Stomach smooth muscle (tissue), 2 donors: ENCODE results near the gene KSR2.

Source experiments
- H3K27ac ChIP-seq: one replicate; pipeline ENCODE4 v1.7.0; 2013; ENCODE audit warnings: mild to moderate bottlenecking, low read length, inconsistent platforms
- H3K27me3 ChIP-seq, 2 donors: one replicate each; pipeline ENCODE4 v1.7.0; 2013; ENCODE audit warnings: low read length in 2 of 2; ENCODE audit not compliant: insufficient read depth in 2 of 2, control insufficient read depth in 1 of 2
- H3K36me3 ChIP-seq, 2 donors: one replicate each; pipeline ENCODE4 v1.7.0; 2013; ENCODE audit warnings: low read length in 2 of 2; ENCODE audit not compliant: control insufficient read depth in 2 of 2, insufficient read depth in 2 of 2
- H3K4me1 ChIP-seq: one replicate; pipeline ENCODE4 v1.7.0; 2013; ENCODE audit warnings: low read length; ENCODE audit not compliant: control insufficient read depth, insufficient read depth
- H3K4me3 ChIP-seq, 2 donors: one replicate each; pipeline ENCODE4 v1.7.0; 2013; ENCODE audit warnings: low read length in 2 of 2
- H3K9ac ChIP-seq, 2 donors: one replicate each; pipeline ENCODE4 v1.7.0; 2013; ENCODE audit warnings: low read length in 2 of 2, mild to moderate bottlenecking in 1 of 2
- H3K9me3 ChIP-seq, 2 donors: one replicate each; pipeline ENCODE4 v1.7.0; 2013; ENCODE audit warnings: low read length in 2 of 2; ENCODE audit not compliant: control insufficient read depth in 2 of 2
- donor health status: healthy.
- donor health status: Pancreatic carcinoma.

Gene KSR2

GRCh38 chr12:117473856-117474255, 494.9 kb downstream of the KSR2 start:
- Histone ChIP-seq H3K9me3 (peaks cover 3 to 5% of the 10 kb centered on the region in 2 donors), H3K4me1 (no peaks in the 10 kb centered on the region), H3K4me3 (no peak overlapping the region), H3K9ac (no peak overlapping the region), H3K27me3 (peaks cover 0 to 4% of the 10 kb centered on the region in 2 donors), H3K36me3 (no peaks in the 10 kb centered on the region), H3K27ac (no peak overlapping the region)

- Histone ChIP-seq H3K27ac (no peak overlapping the region), H3K9ac (no peak overlapping the region), H3K4me1 (no peaks in the 10 kb centered on the region)
These were observed 495.8 kb downstream of the KSR2 start for GRCh38 chr12:117472983-117473382.

GRCh38 chr12:117470804-117471203, 498.0 kb downstream of the KSR2 start:
- Histone ChIP-seq H3K27ac (no peak overlapping the region), H3K4me3 (no peak overlapping the region), H3K4me1 (no peaks in the 10 kb centered on the region), H3K27me3 (peaks cover 4 to 7% of the 10 kb centered on the region in 2 donors), H3K36me3 (no peaks in the 10 kb centered on the region), H3K9me3 (peaks cover 3 to 5% of the 10 kb centered on the region in 2 donors), H3K9ac (no peak overlapping the region)

More at GRCh38 chr12:117472983-117473382, 495.8 kb downstream of the KSR2 start:
- no peak overlapping the region for H3K4me3 ChIP-seq
- H3K36me3 ChIP-seq = no peaks in the 10 kb centered on the region
- H3K27me3 ChIP-seq = peaks cover 4% of the 10 kb centered on the region in 2 donors
- peaks cover 3 to 5% of the 10 kb centered on the region in 2 donors for H3K9me3 ChIP-seq

- Histone ChIP-seq H3K27ac (no peak overlapping the region), H3K27me3 (peaks cover 4 to 9% of the 10 kb centered on the region in 2 donors), H3K9me3 (peaks cover 3 to 5% of the 10 kb centered on the region in 2 donors), H3K36me3 (no peaks in the 10 kb centered on the region), H3K9ac (no peak overlapping the region), H3K4me3 (no peak overlapping the region), H3K4me1 (no peaks in the 10 kb centered on the region)
These were observed 498.8 kb downstream of the KSR2 start for GRCh38 chr12:117469883-117470483.

- Histone ChIP-seq H3K27me3 (peaks cover 4 to 10% of the 10 kb centered on the region in 2 donors), H3K27ac (no peak overlapping the region), H3K4me1 (no peaks in the 10 kb centered on the region), H3K9ac (no peak overlapping the region), H3K36me3 (no peaks in the 10 kb centered on the region), H3K9me3 (peaks cover 3 to 5% of the 10 kb centered on the region in 2 donors), H3K4me3 (no peak overlapping the region)
These were observed 500.8 kb downstream of the KSR2 start for GRCh38 chr12:117468016-117468415.

- Histone ChIP-seq H3K27me3 (peaks cover 4 to 10% of the 10 kb centered on the region in 2 donors), H3K9ac (no peak overlapping the region), H3K36me3 (no peaks in the 10 kb centered on the region), H3K9me3 (peaks cover 3 to 7% of the 10 kb centered on the region in 2 donors), H3K4me3 (no peak overlapping the region), H3K4me1 (no peaks in the 10 kb centered on the region), H3K27ac (no peak overlapping the region)
These were observed 501.2 kb downstream of the KSR2 start for GRCh38 chr12:117467588-117467987.

GRCh38 chr12:117466677-117467362, 502.0 kb downstream of the KSR2 start:
- Histone ChIP-seq H3K9ac (no peak overlapping the region), H3K9me3 (peaks cover 3 to 8% of the 10 kb centered on the region in 2 donors), H3K4me3 (no peak overlapping the region), H3K27ac (no peak overlapping the region), H3K4me1 (no peaks in the 10 kb centered on the region), H3K27me3 (peaks cover 4 to 10% of the 10 kb centered on the region in 2 donors), H3K36me3 (no peaks in the 10 kb centered on the region)

- peaks cover 3 to 7% of the 10 kb centered on the region in 2 donors for H3K9me3 ChIP-seq
- peaks cover 0 to 12% of the 10 kb centered on the region in 2 donors for H3K27me3 ChIP-seq
- H3K4me3 ChIP-seq = no peak overlapping the region
- H3K4me1 ChIP-seq = no peaks in the 10 kb centered on the region
- H3K36me3 ChIP-seq = no peaks in the 10 kb centered on the region
- no peak overlapping the region for H3K9ac ChIP-seq
- H3K27ac ChIP-seq = no peak overlapping the region
These were observed 507.1 kb downstream of the KSR2 start for GRCh38 chr12:117461732-117462131.

GRCh38 chr12:117459229-117459628, 509.6 kb downstream of the KSR2 start:
- peaks cover 0 to 4% of the 10 kb centered on the region in 2 donors for H3K27me3 ChIP-seq
- H3K9ac ChIP-seq = no peak overlapping the region
- H3K27ac ChIP-seq = no peak overlapping the region
- peaks cover 3 to 7% of the 10 kb centered on the region in 2 donors for H3K9me3 ChIP-seq
- H3K4me1 ChIP-seq = no peaks in the 10 kb centered on the region
- no peaks in the 10 kb centered on the region for H3K36me3 ChIP-seq
- H3K4me3 ChIP-seq = no peak overlapping the region

GRCh38 chr12:117457189-117457588, 511.6 kb downstream of the KSR2 start:
- Histone ChIP-seq H3K9ac (no peak overlapping the region), H3K36me3 (no peaks in the 10 kb centered on the region), H3K27me3 (peaks cover 0 to 4% of the 10 kb centered on the region in 2 donors), H3K4me3 (no peak overlapping the region), H3K27ac (no peak overlapping the region), H3K4me1 (no peaks in the 10 kb centered on the region), H3K9me3 (peaks cover 0 to 7% of the 10 kb centered on the region in 2 donors)

- peaks cover 0 to 4% of the 10 kb centered on the region in 2 donors for H3K27me3 ChIP-seq
- H3K36me3 ChIP-seq = no peaks in the 10 kb centered on the region
- no peaks in the 10 kb centered on the region for H3K4me1 ChIP-seq
- H3K9me3 ChIP-seq = peaks cover 0 to 7% of the 10 kb centered on the region in 2 donors
- no peak overlapping the region for H3K27ac ChIP-seq
- H3K4me3 ChIP-seq = no peak overlapping the region
- H3K9ac ChIP-seq = no peak overlapping the region
These were observed 512.7 kb downstream of the KSR2 start for GRCh38 chr12:117456076-117456475.
